ENCODE measurements around the gene CAPN1.
A peak's percentile ranks its signal among the peaks of the same experiment; 100 is the strongest.

The CAPN1 gene

GRCh38 chr11:65181569-65182257 is at the start of gene CAPN1:
Gene CAPN1, plus strand, starts transcription at chr11:65181928. Its CDS starts 774 bp downstream, at chr11:65182702.
- peak within 1 kb of the TSS; percentile 81 for H3K4me3 ChIP-seq (ENCODE audit: low read length)
- no peaks in the 10 kb centered on the region for H3K4me1 ChIP-seq (ENCODE audit: control insufficient read depth, insufficient read depth, low read length)
- peaks cover 12% of the 10 kb centered on the region for H3K36me3 ChIP-seq (ENCODE audit: control insufficient read depth, insufficient read depth, low read length)
- H3K27me3 ChIP-seq (ENCODE audit: control insufficient read depth, insufficient read depth, low read length), result no peaks in the 10 kb centered on the region
- H3K27ac ChIP-seq (ENCODE audit: low read depth, low read length), result peak within 1 kb of the TSS; percentile 85
- H3K9ac ChIP-seq (ENCODE audit: low read length), result peak within 1 kb of the TSS; percentile 96

GRCh38 chr11:65132238-65132987 is 49.3 kb upstream of the CAPN1 start:
- Histone ChIP-seq H3K4me1 (ENCODE audit: control insufficient read depth, insufficient read depth, low read length) (peaks cover 7% of the 10 kb centered on the region), H3K4me3 (ENCODE audit: low read length) (peak overlapping the region; percentile 97), H3K9ac (ENCODE audit: low read length) (no peak overlapping the region), H3K27me3 (ENCODE audit: control insufficient read depth, insufficient read depth, low read length) (no peaks in the 10 kb centered on the region), H3K27ac (ENCODE audit: low read depth, low read length) (no peak overlapping the region), H3K36me3 (ENCODE audit: control insufficient read depth, insufficient read depth, low read length) (peaks cover 50% of the 10 kb centered on the region)

- peaks cover 46% of the 10 kb centered on the region for H3K36me3 ChIP-seq (ENCODE audit: control insufficient read depth, insufficient read depth, low read length)
- H3K27me3 ChIP-seq (ENCODE audit: control insufficient read depth, insufficient read depth, low read length), result no peaks in the 10 kb centered on the region
- peaks cover 7% of the 10 kb centered on the region for H3K4me1 ChIP-seq (ENCODE audit: control insufficient read depth, insufficient read depth, low read length)
- H3K9ac ChIP-seq (ENCODE audit: low read length), result no peak overlapping the region
- no peak overlapping the region for H3K27ac ChIP-seq (ENCODE audit: low read depth, low read length)
- H3K4me3 ChIP-seq (ENCODE audit: low read length), result peak overlapping the region; percentile 97
Measured at GRCh38 chr11:65132988-65133700, 48.6 kb upstream of the CAPN1 start.

- Histone ChIP-seq H3K27ac (ENCODE audit: low read depth, low read length) (peak overlapping the region; percentile 100), H3K36me3 (ENCODE audit: control insufficient read depth, insufficient read depth, low read length) (peaks cover 40% of the 10 kb centered on the region), H3K4me1 (ENCODE audit: control insufficient read depth, insufficient read depth, low read length) (peaks cover 7% of the 10 kb centered on the region), H3K4me3 (ENCODE audit: low read length) (peak overlapping the region; percentile 97), H3K27me3 (ENCODE audit: control insufficient read depth, insufficient read depth, low read length) (no peaks in the 10 kb centered on the region), H3K9ac (ENCODE audit: low read length) (peak overlapping the region; percentile 95)
Measured at GRCh38 chr11:65133724-65134123, 48.0 kb upstream of the CAPN1 start.

GRCh38 chr11:65134240-65134951 is 47.3 kb upstream of the CAPN1 start, which contains the start of gene SYVN1:
Gene SYVN1, minus strand, starts transcription at chr11:65134519. Its CDS starts 918 bp downstream, at chr11:65133601.
- peak within 1 kb of the TSS; percentile 97 for H3K4me3 ChIP-seq (ENCODE audit: low read length)
- H3K9ac ChIP-seq (ENCODE audit: low read length), result peak within 1 kb of the TSS; percentile 95
- H3K4me1 ChIP-seq (ENCODE audit: control insufficient read depth, insufficient read depth, low read length), result peaks cover 7% of the 10 kb centered on the region
- no peaks in the 10 kb centered on the region for H3K27me3 ChIP-seq (ENCODE audit: control insufficient read depth, insufficient read depth, low read length)
- H3K36me3 ChIP-seq (ENCODE audit: control insufficient read depth, insufficient read depth, low read length), result peaks cover 34% of the 10 kb centered on the region
- H3K27ac ChIP-seq (ENCODE audit: low read depth, low read length), result peak within 1 kb of the TSS; percentile 100

GRCh38 chr11:65134952-65135632 is 46.6 kb upstream of the CAPN1 start:
- Histone ChIP-seq H3K4me3 (ENCODE audit: low read length) (peak overlapping the region; percentile 97), H3K36me3 (ENCODE audit: control insufficient read depth, insufficient read depth, low read length) (peaks cover 27% of the 10 kb centered on the region), H3K9ac (ENCODE audit: low read length) (peak overlapping the region; percentile 95), H3K27me3 (ENCODE audit: control insufficient read depth, insufficient read depth, low read length) (no peaks in the 10 kb centered on the region), H3K4me1 (ENCODE audit: control insufficient read depth, insufficient read depth, low read length) (peaks cover 7% of the 10 kb centered on the region), H3K27ac (ENCODE audit: low read depth, low read length) (peak overlapping the region; percentile 100)

GRCh38 chr11:65135633-65136145 is 46.0 kb upstream of the CAPN1 start:
- Histone ChIP-seq H3K36me3 (ENCODE audit: control insufficient read depth, insufficient read depth, low read length) (peaks cover 23% of the 10 kb centered on the region), H3K9ac (ENCODE audit: low read length) (peak overlapping the region; percentile 50), H3K4me3 (ENCODE audit: low read length) (peak overlapping the region; percentile 97), H3K27me3 (ENCODE audit: control insufficient read depth, insufficient read depth, low read length) (no peaks in the 10 kb centered on the region), H3K27ac (ENCODE audit: low read depth, low read length) (peak overlapping the region; percentile 100), H3K4me1 (ENCODE audit: control insufficient read depth, insufficient read depth, low read length) (peaks cover 7% of the 10 kb centered on the region)

- Histone ChIP-seq H3K36me3 (ENCODE audit: control insufficient read depth, insufficient read depth, low read length) (peaks cover 14% of the 10 kb centered on the region), H3K9ac (ENCODE audit: low read length) (no peak overlapping the region), H3K27me3 (ENCODE audit: control insufficient read depth, insufficient read depth, low read length) (no peaks in the 10 kb centered on the region), H3K27ac (ENCODE audit: low read depth, low read length) (no peak overlapping the region), H3K4me1 (ENCODE audit: control insufficient read depth, insufficient read depth, low read length) (peaks cover 7% of the 10 kb centered on the region), H3K4me3 (ENCODE audit: low read length) (no peak overlapping the region)
Measured at GRCh38 chr11:65136515-65137096, 45.1 kb upstream of the CAPN1 start.

- H3K9ac ChIP-seq (ENCODE audit: low read length), result no peak overlapping the region
- no peak overlapping the region for H3K27ac ChIP-seq (ENCODE audit: low read depth, low read length)
- no peaks in the 10 kb centered on the region for H3K4me1 ChIP-seq (ENCODE audit: control insufficient read depth, insufficient read depth, low read length)
- H3K36me3 ChIP-seq (ENCODE audit: control insufficient read depth, insufficient read depth, low read length), result no peaks in the 10 kb centered on the region
- H3K4me3 ChIP-seq (ENCODE audit: low read length), result no peak overlapping the region
- H3K27me3 ChIP-seq (ENCODE audit: control insufficient read depth, insufficient read depth, low read length), result no peaks in the 10 kb centered on the region
Measured at GRCh38 chr11:65141896-65142494, 39.7 kb upstream of the CAPN1 start.

- no peak overlapping the region for H3K9ac ChIP-seq (ENCODE audit: low read length)
- no peak overlapping the region for H3K27ac ChIP-seq (ENCODE audit: low read depth, low read length)
- no peaks in the 10 kb centered on the region for H3K36me3 ChIP-seq (ENCODE audit: control insufficient read depth, insufficient read depth, low read length)
- no peak overlapping the region for H3K4me3 ChIP-seq (ENCODE audit: low read length)
- no peaks in the 10 kb centered on the region for H3K4me1 ChIP-seq (ENCODE audit: control insufficient read depth, insufficient read depth, low read length)
- H3K27me3 ChIP-seq (ENCODE audit: control insufficient read depth, insufficient read depth, low read length), result no peaks in the 10 kb centered on the region
Measured at GRCh38 chr11:65147352-65148075, 34.2 kb upstream of the CAPN1 start.

All from rectal smooth muscle tissue (tissue), 1 donor.